Prostate gland (tissue), 2 donors: Measurements from ENCODE around the gene CHST3.

Source experiments
- CTCF ChIP-seq, 4 experiments: fragments of 200-600 bp in 2 of 4; fragments of 450-650 bp in 2 of 4; sonication (generic) in 2 of 4; IDR thresholded peaks; 1 replicate in 3 of 4; 2 replicates in 1 of 4; pipeline ENCODE4 v1.5.1; 2016 to 2019; ENCODE audit warnings: antibody characterized with exemption in 4 of 4, mild to moderate bottlenecking in 2 of 4, moderate library complexity in 2 of 4
- POLR2A ChIP-seq: fragments of 450-650 bp; IDR thresholded peaks from one replicate; pipeline ENCODE4 v1.6.1; 2016; ENCODE audit warnings: antibody characterized with exemption, mild to moderate bottlenecking
- POLR2AphosphoS5 ChIP-seq: sonication (generic); formaldehyde crosslinking; IDR thresholded peaks from one replicate; pipeline ENCODE4 v1.6.1; 2017; ENCODE audit warnings: antibody characterized with exemption

- TF ChIP-seq POLR2AphosphoS5, result no peak
- no peak for TF ChIP-seq POLR2A
- TF ChIP-seq CTCF (IDR thresholded peaks at IDR 0.05), result no peak
These were observed 46.8 kb downstream of the CHST3 start for GRCh38 chr10:72011016-72011415.
